ENCODE results near the gene ILDR1.

- TF ChIP-seq CTCF (IDR thresholded peaks at IDR 0.05; ENCODE audit: borderline replicate concordance, extremely low read depth, low read length, poor library complexity, severe bottlenecking) (no peak), EZH2 (IDR thresholded peaks at IDR 0.05; ENCODE audit: borderline replicate concordance, low read depth, low read length, severe bottlenecking) (no peak)
Observed at GRCh38 chr3:122001892-122002291, 20.2 kb downstream of the ILDR1 start.
